Testis (tissue), 2 donors: ENCODE data around the gene CLCN7.

Experiments
- POLR2A ChIP-seq: fragments of 450-650 bp; IDR thresholded peaks from one replicate; pipeline ENCODE4 v1.6.1; 2017; ENCODE audit warnings: antibody characterized with exemption, mild to moderate bottlenecking, moderate library complexity
- TF ChIP-seq, protein P1 (sequence below), 3 experiments: fragments of 450-650 bp in 2 of 3; fragments of 200-600 bp in 1 of 3; sonication (generic) in 1 of 3; IDR thresholded peaks; one replicate each; pipeline ENCODE4 v1.5.1; 2016 to 2019; ENCODE audit warnings: antibody characterized with exemption in 3 of 3, mild to moderate bottlenecking in 2 of 3, moderate library complexity in 1 of 3

DNA sequence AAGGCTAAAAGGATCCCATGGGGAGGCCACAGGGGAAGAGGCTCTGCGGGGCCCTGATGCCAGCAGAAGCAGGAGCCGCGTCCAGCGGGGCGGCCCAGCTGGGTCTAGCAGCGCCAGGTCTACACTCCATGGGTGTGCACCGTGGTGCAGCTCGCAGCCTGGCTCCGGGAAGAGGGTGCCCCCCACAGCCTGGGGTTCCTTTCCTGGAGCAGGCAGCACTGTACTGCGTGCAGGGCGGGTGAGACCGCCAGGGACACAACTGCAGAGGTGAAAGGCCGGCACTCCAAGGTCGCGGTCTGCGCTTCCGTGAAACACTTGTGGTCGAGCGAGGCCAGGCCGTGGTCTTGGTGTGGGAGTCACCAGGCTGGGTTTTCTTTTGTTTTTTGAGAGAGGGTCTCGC is 24.0 kb downstream of the CLCN7 start:
- TF ChIP-seq POLR2A: no peak
- TF ChIP-seq, protein P1, sequence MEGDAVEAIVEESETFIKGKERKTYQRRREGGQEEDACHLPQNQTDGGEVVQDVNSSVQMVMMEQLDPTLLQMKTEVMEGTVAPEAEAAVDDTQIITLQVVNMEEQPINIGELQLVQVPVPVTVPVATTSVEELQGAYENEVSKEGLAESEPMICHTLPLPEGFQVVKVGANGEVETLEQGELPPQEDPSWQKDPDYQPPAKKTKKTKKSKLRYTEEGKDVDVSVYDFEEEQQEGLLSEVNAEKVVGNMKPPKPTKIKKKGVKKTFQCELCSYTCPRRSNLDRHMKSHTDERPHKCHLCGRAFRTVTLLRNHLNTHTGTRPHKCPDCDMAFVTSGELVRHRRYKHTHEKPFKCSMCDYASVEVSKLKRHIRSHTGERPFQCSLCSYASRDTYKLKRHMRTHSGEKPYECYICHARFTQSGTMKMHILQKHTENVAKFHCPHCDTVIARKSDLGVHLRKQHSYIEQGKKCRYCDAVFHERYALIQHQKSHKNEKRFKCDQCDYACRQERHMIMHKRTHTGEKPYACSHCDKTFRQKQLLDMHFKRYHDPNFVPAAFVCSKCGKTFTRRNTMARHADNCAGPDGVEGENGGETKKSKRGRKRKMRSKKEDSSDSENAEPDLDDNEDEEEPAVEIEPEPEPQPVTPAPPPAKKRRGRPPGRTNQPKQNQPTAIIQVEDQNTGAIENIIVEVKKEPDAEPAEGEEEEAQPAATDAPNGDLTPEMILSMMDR (IDR thresholded peaks at IDR 0.05): no peak
